PFSK-1 (cell line): ENCODE results near the gene AGRN.

Experiments used
- FOXP2 ChIP-seq: optimal IDR thresholded peaks from 2 replicates; pipeline ENCODE3; 2011; ENCODE audit warnings: borderline replicate concordance, control low read depth, inconsistent platforms; ENCODE audit not compliant: insufficient read depth; ENCODE audit errors: extremely low read length, extremely low read depth
- POLR2AphosphoS5 ChIP-seq: IDR thresholded peaks from 2 replicates; pipeline ENCODE4 v1.6.1; 2012; ENCODE audit warnings: low read depth, mild to moderate bottlenecking, control low read depth, low read length, moderate library complexity
- SIN3A ChIP-seq: IDR thresholded peaks from 2 replicates; pipeline ENCODE4 v1.6.1; 2012; ENCODE audit warnings: mild to moderate bottlenecking, low read length, moderate library complexity, borderline replicate concordance; ENCODE audit not compliant: insufficient read depth
- TAF1 ChIP-seq: IDR thresholded peaks from 2 replicates; pipeline ENCODE4 v1.6.1; 2012; ENCODE audit warnings: low read length, control low read depth, borderline replicate concordance; ENCODE audit not compliant: insufficient read depth
- TF ChIP-seq, protein P1 (sequence below), 2 experiments: IDR thresholded peaks; 2 replicates each; pipeline versions ENCODE4 v1.6.1 to v1.8.0; 2011 to 2012; ENCODE audit warnings: low read depth in 2 of 2, low read length in 2 of 2, control low read depth in 1 of 2, inconsistent platforms in 1 of 2, mild to moderate bottlenecking in 1 of 2, moderate library complexity in 1 of 2; ENCODE audit not compliant: insufficient read depth in 1 of 2

AGRN gene

DNA sequence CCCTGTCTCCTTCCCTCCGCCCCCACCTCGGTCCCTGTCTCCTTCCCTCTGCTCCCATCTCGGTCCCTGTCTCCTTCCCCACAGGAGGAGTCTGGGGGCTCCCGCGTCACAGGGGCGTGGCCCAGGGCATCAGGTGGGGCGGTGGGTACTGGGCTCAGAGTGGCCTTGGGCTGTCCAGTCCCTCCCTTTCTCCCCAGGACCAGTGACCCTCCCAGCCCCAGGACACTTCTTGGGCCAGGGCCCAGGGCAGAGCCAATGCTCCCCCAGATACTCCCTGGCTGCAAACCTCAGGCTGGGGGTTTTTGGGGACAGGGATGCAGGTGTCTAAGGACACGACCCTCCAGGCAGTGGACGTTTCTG is 61.0 kb downstream of the AGRN start:
- no peak for TF ChIP-seq POLR2AphosphoS5
- TF ChIP-seq SIN3A, result no peak
- no peak for TF ChIP-seq FOXP2
- TF ChIP-seq, protein P1, sequence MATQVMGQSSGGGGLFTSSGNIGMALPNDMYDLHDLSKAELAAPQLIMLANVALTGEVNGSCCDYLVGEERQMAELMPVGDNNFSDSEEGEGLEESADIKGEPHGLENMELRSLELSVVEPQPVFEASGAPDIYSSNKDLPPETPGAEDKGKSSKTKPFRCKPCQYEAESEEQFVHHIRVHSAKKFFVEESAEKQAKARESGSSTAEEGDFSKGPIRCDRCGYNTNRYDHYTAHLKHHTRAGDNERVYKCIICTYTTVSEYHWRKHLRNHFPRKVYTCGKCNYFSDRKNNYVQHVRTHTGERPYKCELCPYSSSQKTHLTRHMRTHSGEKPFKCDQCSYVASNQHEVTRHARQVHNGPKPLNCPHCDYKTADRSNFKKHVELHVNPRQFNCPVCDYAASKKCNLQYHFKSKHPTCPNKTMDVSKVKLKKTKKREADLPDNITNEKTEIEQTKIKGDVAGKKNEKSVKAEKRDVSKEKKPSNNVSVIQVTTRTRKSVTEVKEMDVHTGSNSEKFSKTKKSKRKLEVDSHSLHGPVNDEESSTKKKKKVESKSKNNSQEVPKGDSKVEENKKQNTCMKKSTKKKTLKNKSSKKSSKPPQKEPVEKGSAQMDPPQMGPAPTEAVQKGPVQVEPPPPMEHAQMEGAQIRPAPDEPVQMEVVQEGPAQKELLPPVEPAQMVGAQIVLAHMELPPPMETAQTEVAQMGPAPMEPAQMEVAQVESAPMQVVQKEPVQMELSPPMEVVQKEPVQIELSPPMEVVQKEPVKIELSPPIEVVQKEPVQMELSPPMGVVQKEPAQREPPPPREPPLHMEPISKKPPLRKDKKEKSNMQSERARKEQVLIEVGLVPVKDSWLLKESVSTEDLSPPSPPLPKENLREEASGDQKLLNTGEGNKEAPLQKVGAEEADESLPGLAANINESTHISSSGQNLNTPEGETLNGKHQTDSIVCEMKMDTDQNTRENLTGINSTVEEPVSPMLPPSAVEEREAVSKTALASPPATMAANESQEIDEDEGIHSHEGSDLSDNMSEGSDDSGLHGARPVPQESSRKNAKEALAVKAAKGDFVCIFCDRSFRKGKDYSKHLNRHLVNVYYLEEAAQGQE (IDR thresholded peaks at IDR 0.05; ENCODE audit: insufficient read depth in 1 of 2, low read depth in 2 of 2, low read length in 2 of 2), result no peak
- no peak for TF ChIP-seq TAF1

DNA sequence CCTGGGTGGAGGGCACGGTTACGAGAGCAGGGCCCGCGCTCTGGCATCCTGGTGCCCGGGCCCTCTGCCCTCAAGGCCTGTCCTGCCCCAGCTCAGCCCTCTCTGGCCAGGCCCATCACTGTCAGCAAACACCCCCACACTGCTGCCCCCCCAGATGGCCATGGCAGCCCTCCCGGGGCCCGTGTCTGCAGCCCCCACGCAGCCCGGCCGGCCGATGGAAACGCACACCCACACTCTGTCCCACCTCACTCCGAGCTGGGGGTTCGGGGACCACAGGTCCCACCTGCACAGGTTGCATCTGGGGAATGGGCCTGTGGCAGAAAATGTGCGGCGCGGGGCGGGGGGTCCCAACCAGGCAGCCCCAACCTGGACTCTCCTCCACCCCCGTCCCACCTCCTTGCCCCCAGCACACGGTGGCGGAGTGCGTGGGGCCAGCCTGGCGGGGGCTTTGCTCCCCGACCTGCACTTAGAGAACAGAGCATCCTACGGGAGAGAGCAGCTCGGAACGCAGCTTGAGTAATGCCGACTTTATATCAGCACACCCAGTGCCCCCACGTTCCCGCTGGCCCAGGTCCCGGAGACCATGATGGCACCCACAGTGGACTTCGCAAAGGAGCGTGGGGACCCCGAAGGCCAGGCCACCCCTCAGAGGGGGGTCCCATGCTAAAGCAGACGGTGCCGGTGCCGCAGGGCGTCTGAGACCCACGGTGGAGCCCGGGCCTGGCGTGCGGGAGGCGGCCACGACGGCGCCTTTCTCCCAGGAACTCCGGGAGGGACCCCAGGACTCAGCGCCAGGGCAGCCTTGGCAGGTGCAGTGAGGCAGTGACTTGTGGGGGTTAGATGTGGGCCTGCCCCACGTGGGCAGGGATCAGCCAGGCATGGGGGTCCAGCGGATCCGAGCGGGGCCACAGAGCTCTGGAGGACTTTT is 61.7 kb downstream of the AGRN start:
- TF ChIP-seq, protein P1 (IDR thresholded peaks at IDR 0.05; ENCODE audit: insufficient read depth in 1 of 2, low read depth in 2 of 2, low read length in 2 of 2), result no peak
- TF ChIP-seq TAF1, result no peak
- TF ChIP-seq POLR2AphosphoS5, result no peak

DNA sequence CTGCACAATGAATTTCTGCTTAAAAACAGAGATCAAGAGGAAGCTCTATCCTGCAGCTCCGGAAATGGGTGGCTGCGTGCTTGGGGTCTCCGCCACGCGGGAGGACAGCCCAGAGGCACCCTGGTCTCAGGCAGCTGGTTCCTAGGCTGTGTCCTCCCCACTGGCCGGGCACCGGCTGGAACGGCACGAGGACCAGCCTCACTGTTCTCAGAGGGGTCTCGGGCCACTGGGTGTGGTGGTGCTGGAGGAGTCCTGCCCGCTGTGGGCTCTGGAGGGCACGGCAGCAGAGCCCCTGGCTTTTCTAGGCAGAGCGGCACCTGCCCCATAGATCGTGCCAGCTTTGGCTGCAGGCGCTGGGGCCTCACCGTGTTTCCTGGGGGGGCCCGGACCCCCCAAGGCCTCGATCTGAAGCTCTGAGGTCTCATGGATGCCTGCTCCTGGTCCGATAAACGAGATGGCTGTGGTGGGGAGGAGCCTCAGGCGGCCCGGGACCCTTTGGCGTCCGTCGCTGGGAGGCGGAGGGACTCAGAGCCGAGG is 62.4 kb downstream of the AGRN start:
- TF ChIP-seq POLR2AphosphoS5, result no peak
- TF ChIP-seq, protein P1 (IDR thresholded peaks at IDR 0.05; ENCODE audit: insufficient read depth in 1 of 2, low read depth in 2 of 2, low read length in 2 of 2), result no peak

DNA sequence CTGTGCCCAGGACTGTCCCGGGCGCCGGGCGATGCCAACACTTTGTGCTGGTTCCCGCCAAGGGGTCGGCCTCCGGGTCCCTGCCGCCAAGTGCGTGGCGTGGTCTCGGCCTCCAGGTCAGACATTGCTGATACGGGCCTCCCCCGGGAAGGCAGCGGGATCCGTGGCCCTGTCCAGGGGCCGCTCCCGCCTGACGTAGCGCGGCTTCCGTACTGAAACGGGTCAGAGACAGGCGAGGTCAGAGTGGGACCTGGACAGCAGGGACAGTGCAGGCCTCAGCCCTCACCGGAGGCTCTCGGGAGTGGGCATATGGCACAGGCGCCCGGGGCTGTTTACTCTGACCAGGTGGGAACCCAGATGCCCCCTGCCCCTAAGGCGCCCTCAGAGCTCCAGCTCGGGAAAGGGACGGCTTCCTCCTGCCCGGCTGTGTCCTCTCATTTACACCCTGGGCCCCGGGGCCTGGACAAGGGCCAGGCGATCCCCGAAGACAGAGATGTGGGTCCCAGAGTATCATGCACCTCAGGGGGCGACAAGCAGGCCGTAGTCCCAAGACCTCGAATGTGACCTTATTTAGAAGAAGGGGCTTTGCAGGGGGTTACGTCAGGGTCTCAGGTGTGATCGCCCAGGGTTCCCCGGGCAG is 63.0 kb downstream of the AGRN start:
- no peak for TF ChIP-seq FOXP2
- no peak for TF ChIP-seq POLR2AphosphoS5
- TF ChIP-seq SIN3A, result no peak
- TF ChIP-seq TAF1, result no peak
- TF ChIP-seq, protein P1 (IDR thresholded peaks at IDR 0.05; ENCODE audit: insufficient read depth in 1 of 2, low read depth in 2 of 2, low read length in 2 of 2), result no peak
